ENCODE data around the gene PMEPA1.

DNA sequence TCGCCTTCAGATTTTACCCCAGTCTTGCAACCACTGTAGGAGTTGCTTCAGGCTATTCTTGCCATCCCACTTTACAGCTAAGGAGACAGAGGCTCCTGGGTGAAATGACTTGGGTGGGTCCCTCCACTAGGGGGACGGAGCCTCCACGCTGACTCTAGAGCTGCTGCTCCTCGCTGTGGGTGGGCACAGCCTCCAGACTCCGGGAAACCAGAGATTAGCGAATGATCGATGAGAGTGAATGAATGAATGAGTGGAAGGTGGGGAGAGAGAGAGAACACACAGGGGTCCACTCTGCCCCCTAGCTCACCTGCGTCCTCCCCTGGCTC, 100.0 kb downstream of the PMEPA1 start:
- TF ChIP-seq SP1 (IDR thresholded peaks at IDR 0.05) (no peak), ELF4 (IDR thresholded peaks at IDR 0.05) (no peak), FOXK2 (IDR thresholded peaks at IDR 0.05) (no peak), FOXM1 (IDR thresholded peaks at IDR 0.05; ENCODE audit: borderline replicate concordance) (no peak), NFRKB (IDR thresholded peaks at IDR 0.05) (no peak), CTBP1 (IDR thresholded peaks at IDR 0.05; ENCODE audit: borderline replicate concordance) (no peak), BHLHE40 (IDR thresholded peaks at IDR 0.05; ENCODE audit: borderline replicate concordance) (no peak), PKNOX1 (IDR thresholded peaks at IDR 0.05) (no peak), FOXA1 (IDR thresholded peaks at IDR 0.05) (no peak), SUZ12 (IDR thresholded peaks at IDR 0.05) (no peak), TARDBP (IDR thresholded peaks at IDR 0.05) (no peak), ZNF384 (IDR thresholded peaks at IDR 0.05) (no peak), HDGF (IDR thresholded peaks at IDR 0.05; ENCODE audit: borderline replicate concordance) (no peak), ARNT (IDR thresholded peaks at IDR 0.05) (no peak)

Data from HEK293T (cell line).